Right atrium auricular region (tissue), 2 donors: ENCODE results near the gene FAM117B. TPM values are rescaled to one million over a fixed set of nuclear protein-coding genes. Genes with fewer than 3 reads are reported as not detected.
A peak's percentile ranks its signal among the peaks of the same experiment; 100 is the strongest.

Source experiments
- DNase-seq: peaks from one replicate; pipeline ENCODE4 v3.0.0-alpha.2; 2019; ENCODE audit warnings: low spot score
- H3K27ac ChIP-seq, 2 donors: fragments of 200-600 bp; sonication (generic); 1 replicate in 1 of 2; 2 replicates in 1 of 2; pipeline ENCODE4 v1.5.1; 2016 to 2019
- H3K27me3 ChIP-seq, 2 donors: fragments of 200-600 bp; sonication (generic); one replicate each; pipeline versions ENCODE4 v1.5.1 to v1.6.0; 2017 to 2019
- H3K36me3 ChIP-seq: fragments of 200-600 bp; sonication (generic); one replicate; pipeline ENCODE4 v1.5.1; 2016
- H3K4me1 ChIP-seq, 2 donors: fragments of 200-600 bp; sonication (generic); one replicate each; pipeline versions ENCODE4 v1.5.1 to v1.6.0; 2017 to 2019
- H3K4me3 ChIP-seq, 2 donors: fragments of 200-600 bp; sonication (generic); 1 replicate in 1 of 2; 2 replicates in 1 of 2; pipeline ENCODE4 v1.5.1; 2017 to 2019; ENCODE audit warnings: mild to moderate bottlenecking in 1 of 2, moderate library complexity in 1 of 2
- H3K9me3 ChIP-seq, 2 donors: fragments of 200-600 bp; sonication (generic); one replicate each; pipeline ENCODE4 v1.5.1; 2019
- CTCF ChIP-seq, 2 donors: fragments of 200-600 bp; sonication (generic); IDR thresholded peaks; one replicate each; pipeline ENCODE4 v1.5.1; 2019; ENCODE audit warnings: antibody characterized with exemption in 2 of 2
- total RNA-seq, 2 donors: library from RNA; depleted of rRNA; stranded (reverse); fragments of >200 nt; gene quantifications; one replicate each; pipeline ENCODE4 v1.1.0, GENCODE V29; 2016

Gene FAM117B
- total RNA-seq, 2 donors from 2014 or later, result 3.3 to 5.2 TPM

- Histone ChIP-seq H3K9me3 (peaks cover 0 to 9% of the 10 kb centered on the region in 2 donors), H3K27me3 (no peaks in the 10 kb centered on the region), H3K36me3 (no peaks in the 10 kb centered on the region), H3K4me3 (no peak overlapping the region), H3K4me1 (peaks cover 0 to 21% of the 10 kb centered on the region in 2 donors), H3K27ac (no peak overlapping the region)
- no peak for TF ChIP-seq CTCF (IDR thresholded peaks at IDR 0.05)
- DNase-seq, result no peak
These were observed 174.0 kb downstream of the FAM117B start for GRCh38 chr2:202808754-202809153.

GRCh38 chr2:202813387-202813786, 178.6 kb downstream of the FAM117B start:
- no peak for TF ChIP-seq CTCF (IDR thresholded peaks at IDR 0.05)

GRCh38 chr2:202814226-202814625, 179.5 kb downstream of the FAM117B start:
- Histone ChIP-seq H3K9me3 (peaks cover 0 to 9% of the 10 kb centered on the region in 2 donors), H3K4me1 (peaks cover 0 to 21% of the 10 kb centered on the region in 2 donors), H3K4me3 (no peak overlapping the region), H3K27me3 (no peaks in the 10 kb centered on the region), H3K27ac (no peak overlapping the region), H3K36me3 (no peaks in the 10 kb centered on the region)
- TF ChIP-seq CTCF (IDR thresholded peaks at IDR 0.05), result no peak
- no peak for DNase-seq

More at GRCh38 chr2:202813387-202813786, 178.6 kb downstream of the FAM117B start:
- H3K9me3 ChIP-seq, result peaks cover 0 to 9% of the 10 kb centered on the region in 2 donors
- no peak overlapping the region for H3K27ac ChIP-seq
- H3K4me1 ChIP-seq, result peaks cover 0 to 21% of the 10 kb centered on the region in 2 donors
- no peak overlapping the region for H3K4me3 ChIP-seq
- no peaks in the 10 kb centered on the region for H3K27me3 ChIP-seq
- no peaks in the 10 kb centered on the region for H3K36me3 ChIP-seq
- DNase-seq, result no peak

GRCh38 chr2:202815548-202816360, 181.0 kb downstream of the FAM117B start:
- TF ChIP-seq CTCF (IDR thresholded peaks at IDR 0.05), result no peak
- H3K27me3 ChIP-seq, result no peaks in the 10 kb centered on the region
- no peak overlapping the region for H3K4me3 ChIP-seq
- no peak for DNase-seq
- no peaks in the 10 kb centered on the region for H3K36me3 ChIP-seq
- peak overlapping the region; percentile 24 to 57 for H3K27ac ChIP-seq
- H3K4me1 ChIP-seq, result peaks cover 0 to 21% of the 10 kb centered on the region in 2 donors
- H3K9me3 ChIP-seq, result peaks cover 0 to under 1% of the 10 kb centered on the region in 2 donors

- H3K36me3 ChIP-seq, result no peaks in the 10 kb centered on the region
- H3K4me1 ChIP-seq, result peaks cover 0 to 21% of the 10 kb centered on the region in 2 donors
- H3K27ac ChIP-seq, result no peak overlapping the region
- no peaks in the 10 kb centered on the region for H3K27me3 ChIP-seq
- no peak for DNase-seq
- H3K4me3 ChIP-seq, result no peak overlapping the region
- H3K9me3 ChIP-seq, result no peaks in the 10 kb centered on the region
- TF ChIP-seq CTCF (IDR thresholded peaks at IDR 0.05), result no peak
These were observed 183.0 kb downstream of the FAM117B start for GRCh38 chr2:202817771-202818170.
